Measurements from ENCODE around the gene GPX4. TPM values are rescaled to one million over a fixed set of nuclear protein-coding genes. Genes with fewer than 3 reads are reported as not detected.

GPX4 gene
- polyA plus RNA-seq, 1 of the 3 experiments (the other 2 are of a cell fraction) = 925 TPM

GRCh38 chr19:1085676-1086442 lies 17.9 kb upstream of the GPX4 start:
- Histone ChIP-seq H3K9me3 (no peaks in the 10 kb centered on the region), H3K9me2 (no peaks in the 10 kb centered on the region), H3K27me3 (ENCODE audit: insufficient read depth) (no peaks in the 10 kb centered on the region), H4K20me1 (ENCODE audit: insufficient read depth) (no peaks in the 10 kb centered on the region), H3K36me3 (replicated peaks in 1 of 2; ENCODE audit: control insufficient read depth in 1 of 2, insufficient read depth in 2 of 2, low read length in 1 of 2) (peaks cover 0 to 15% of the 10 kb centered on the region in 2 experiments), H3K4me3 (ENCODE audit: low read depth in 2 of 2, low read length in 1 of 2) (no peak overlapping the region), H3K4me1 (ENCODE audit: control insufficient read depth in 1 of 2, insufficient read depth in 2 of 2, low read depth in 1 of 2, low read length in 1 of 2) (peaks cover 0 to 12% of the 10 kb centered on the region in 2 experiments; a peak in 2 of 4 replicates), H3K79me2 (ENCODE audit: insufficient read depth) (no peaks in the 10 kb centered on the region), H3K4me2 (no peak overlapping the region), H3F3A (replicated peaks; ENCODE audit: insufficient read depth) (peaks cover 13% of the 10 kb centered on the region), H3K9ac (no peak overlapping the region), H3K27ac (ENCODE audit: low read depth in 2 of 2, low read length in 1 of 2) (no peak overlapping the region), H2AFZ (ENCODE audit: low read depth) (no peak overlapping the region)
- WGBS (ENCODE audit: low lambda C conversion rate) = 67% methylated on average over 17 of the region's 38 CpGs
- DNase-seq = no peak
- no peak for TF ChIP-seq FOXM1 (IDR thresholded peaks at IDR 0.05; ENCODE audit: low read depth)
- peak; percentile 12 for TF ChIP-seq POLR2AphosphoS5 (IDR thresholded peaks at IDR 0.05; ENCODE audit: low read depth, low read length)
- TF ChIP-seq GABPA (IDR thresholded peaks at IDR 0.05; ENCODE audit: low read depth) = no peak
- no peak for TF ChIP-seq RFX5 (IDR thresholded peaks at IDR 0.05; ENCODE audit: low read length)
- no peak for TF ChIP-seq RAD21 (IDR thresholded peaks at IDR 0.05; ENCODE audit: low read length)
- ChIA-PET CTCF (interaction anchor here (1.3 to 2.0 kb wide), 5 partner anchors 16 to 158 kb away, joined by 5 read pairs; no protein-coding TSS in a partner anchor), POLR2A (interaction anchor here (0.5 to 1.9 kb wide), 2 partner anchors 11 to 246 kb away, joined by 3 to 5 read pairs; no protein-coding TSS in a partner anchor)

DNA sequence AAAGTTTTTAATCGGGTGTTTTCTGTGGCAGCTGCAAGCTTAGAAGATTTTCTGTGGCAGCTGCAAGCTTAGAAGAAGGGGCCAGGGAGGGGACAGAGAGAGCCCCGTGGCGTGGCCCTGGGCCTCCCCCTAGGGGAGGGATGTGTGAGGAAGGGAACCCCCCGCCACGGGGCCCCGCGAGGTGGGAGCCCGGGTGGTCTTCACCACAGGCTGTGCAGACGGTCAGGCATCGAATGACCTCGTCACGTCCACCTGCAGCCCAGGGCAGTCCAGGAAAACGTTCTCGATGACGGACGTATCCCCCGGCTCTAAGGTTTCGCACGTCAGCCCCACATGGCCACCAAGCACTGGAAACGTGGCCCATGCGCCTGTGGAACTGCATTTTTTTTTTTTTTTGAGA lies 17.2 kb upstream of the GPX4 start:
- no peaks in the 10 kb centered on the region for H3K9me2 ChIP-seq
- H3K9ac ChIP-seq = no peak overlapping the region
- ChIA-PET POLR2A (no interaction called here), CTCF (interaction anchor here (1.4 to 2.0 kb wide), 2 partner anchors 15 to 134 kb away, joined by 5 read pairs; no protein-coding TSS in a partner anchor)
- H3K27ac ChIP-seq (ENCODE audit: low read depth in 2 of 2, low read length in 1 of 2) = no peak overlapping the region
- H3K9me3 ChIP-seq = no peaks in the 10 kb centered on the region
- H3K4me2 ChIP-seq = no peak overlapping the region
- H2AFZ ChIP-seq (ENCODE audit: low read depth) = no peak overlapping the region
- no peak for DNase-seq
- peaks cover 0 to 9% of the 10 kb centered on the region in 2 experiments; a peak in 2 of 4 replicates for H3K4me1 ChIP-seq (ENCODE audit: control insufficient read depth in 1 of 2, insufficient read depth in 2 of 2, low read depth in 1 of 2, low read length in 1 of 2)
- H3K36me3 ChIP-seq (replicated peaks in 1 of 2; ENCODE audit: control insufficient read depth in 1 of 2, insufficient read depth in 2 of 2, low read length in 1 of 2) = peaks cover 0 to 20% of the 10 kb centered on the region in 2 experiments
- no peaks in the 10 kb centered on the region for H4K20me1 ChIP-seq (ENCODE audit: insufficient read depth)
- WGBS (ENCODE audit: low lambda C conversion rate) = 92% methylated on average over 13 of the region's 21 CpGs
- H3K4me3 ChIP-seq (ENCODE audit: low read depth in 2 of 2, low read length in 1 of 2) = no peak overlapping the region
- peaks cover 13% of the 10 kb centered on the region for H3F3A ChIP-seq (replicated peaks; ENCODE audit: insufficient read depth)
- no peaks in the 10 kb centered on the region for H3K27me3 ChIP-seq (ENCODE audit: insufficient read depth)
- H3K79me2 ChIP-seq (ENCODE audit: insufficient read depth) = no peaks in the 10 kb centered on the region
- TF ChIP-seq RAD21 (IDR thresholded peaks at IDR 0.05; ENCODE audit: low read length) (no peak), NFIC (IDR thresholded peaks at IDR 0.05; ENCODE audit: borderline replicate concordance) (no peak), ELF1 (IDR thresholded peaks at IDR 0.05) (no peak), REST (IDR thresholded peaks at IDR 0.05; ENCODE audit: low read depth, low read length) (no peak), JUND (IDR thresholded peaks at IDR 0.05) (no peak), SIN3A (IDR thresholded peaks at IDR 0.05; ENCODE audit: borderline replicate concordance, low read depth, low read length) (no peak), EZH2phosphoT487 (IDR thresholded peaks at IDR 0.05; ENCODE audit: borderline replicate concordance, low read depth) (no peak), YY1 (IDR thresholded peaks at IDR 0.05; ENCODE audit: low read depth) (no peak), POLR2AphosphoS5 (IDR thresholded peaks at IDR 0.05; ENCODE audit: low read depth, low read length) (no peak), GABPA (IDR thresholded peaks at IDR 0.05; ENCODE audit: low read depth) (no peak), CHD2 (IDR thresholded peaks at IDR 0.05; ENCODE audit: low read length, partially characterized antibody) (no peak), RXRA (IDR thresholded peaks at IDR 0.05; ENCODE audit: borderline replicate concordance, low read depth) (no peak), FOXM1 (IDR thresholded peaks at IDR 0.05; ENCODE audit: low read depth) (no peak)
- TF ChIP-seq, protein P1, sequence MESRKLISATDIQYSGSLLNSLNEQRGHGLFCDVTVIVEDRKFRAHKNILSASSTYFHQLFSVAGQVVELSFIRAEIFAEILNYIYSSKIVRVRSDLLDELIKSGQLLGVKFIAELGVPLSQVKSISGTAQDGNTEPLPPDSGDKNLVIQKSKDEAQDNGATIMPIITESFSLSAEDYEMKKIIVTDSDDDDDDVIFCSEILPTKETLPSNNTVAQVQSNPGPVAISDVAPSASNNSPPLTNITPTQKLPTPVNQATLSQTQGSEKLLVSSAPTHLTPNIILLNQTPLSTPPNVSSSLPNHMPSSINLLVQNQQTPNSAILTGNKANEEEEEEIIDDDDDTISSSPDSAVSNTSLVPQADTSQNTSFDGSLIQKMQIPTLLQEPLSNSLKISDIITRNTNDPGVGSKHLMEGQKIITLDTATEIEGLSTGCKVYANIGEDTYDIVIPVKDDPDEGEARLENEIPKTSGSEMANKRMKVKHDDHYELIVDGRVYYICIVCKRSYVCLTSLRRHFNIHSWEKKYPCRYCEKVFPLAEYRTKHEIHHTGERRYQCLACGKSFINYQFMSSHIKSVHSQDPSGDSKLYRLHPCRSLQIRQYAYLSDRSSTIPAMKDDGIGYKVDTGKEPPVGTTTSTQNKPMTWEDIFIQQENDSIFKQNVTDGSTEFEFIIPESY (IDR thresholded peaks at IDR 0.05; ENCODE audit: borderline replicate concordance, low read depth) = no peak
- TF ChIP-seq, protein P2, sequence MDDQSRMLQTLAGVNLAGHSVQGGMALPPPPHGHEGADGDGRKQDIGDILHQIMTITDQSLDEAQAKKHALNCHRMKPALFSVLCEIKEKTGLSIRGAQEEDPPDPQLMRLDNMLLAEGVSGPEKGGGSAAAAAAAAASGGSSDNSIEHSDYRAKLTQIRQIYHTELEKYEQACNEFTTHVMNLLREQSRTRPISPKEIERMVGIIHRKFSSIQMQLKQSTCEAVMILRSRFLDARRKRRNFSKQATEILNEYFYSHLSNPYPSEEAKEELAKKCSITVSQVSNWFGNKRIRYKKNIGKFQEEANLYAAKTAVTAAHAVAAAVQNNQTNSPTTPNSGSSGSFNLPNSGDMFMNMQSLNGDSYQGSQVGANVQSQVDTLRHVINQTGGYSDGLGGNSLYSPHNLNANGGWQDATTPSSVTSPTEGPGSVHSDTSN (IDR thresholded peaks at IDR 0.05) = no peak
- TF ChIP-seq, protein P3, sequence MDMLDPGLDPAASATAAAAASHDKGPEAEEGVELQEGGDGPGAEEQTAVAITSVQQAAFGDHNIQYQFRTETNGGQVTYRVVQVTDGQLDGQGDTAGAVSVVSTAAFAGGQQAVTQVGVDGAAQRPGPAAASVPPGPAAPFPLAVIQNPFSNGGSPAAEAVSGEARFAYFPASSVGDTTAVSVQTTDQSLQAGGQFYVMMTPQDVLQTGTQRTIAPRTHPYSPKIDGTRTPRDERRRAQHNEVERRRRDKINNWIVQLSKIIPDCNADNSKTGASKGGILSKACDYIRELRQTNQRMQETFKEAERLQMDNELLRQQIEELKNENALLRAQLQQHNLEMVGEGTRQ (IDR thresholded peaks at IDR 0.05; ENCODE audit: borderline replicate concordance, low read depth, low read length) = no peak
- TF ChIP-seq, protein P4, sequence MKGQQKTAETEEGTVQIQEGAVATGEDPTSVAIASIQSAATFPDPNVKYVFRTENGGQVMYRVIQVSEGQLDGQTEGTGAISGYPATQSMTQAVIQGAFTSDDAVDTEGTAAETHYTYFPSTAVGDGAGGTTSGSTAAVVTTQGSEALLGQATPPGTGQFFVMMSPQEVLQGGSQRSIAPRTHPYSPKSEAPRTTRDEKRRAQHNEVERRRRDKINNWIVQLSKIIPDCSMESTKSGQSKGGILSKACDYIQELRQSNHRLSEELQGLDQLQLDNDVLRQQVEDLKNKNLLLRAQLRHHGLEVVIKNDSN (IDR thresholded peaks at IDR 0.05; ENCODE audit: borderline replicate concordance, low read depth) = no peak
